DOHH2 (cell line): ENCODE results near the gene EVA1C.

Source experiments
- CTCF ChIP-seq: fragments of 200-600 bp; sonication (generic); IDR thresholded peaks from one replicate; pipeline ENCODE4 v1.5.1; 2014; ENCODE audit warnings: antibody characterized with exemption, mild to moderate bottlenecking, low read depth, low read length; ENCODE audit not compliant: poor library complexity, severe bottlenecking
- EZH2phosphoT487 ChIP-seq: fragments of 200-600 bp; sonication (generic); IDR thresholded peaks from 2 replicates; pipeline ENCODE4 v1.6.1; 2017; ENCODE audit warnings: borderline replicate concordance, mild to moderate bottlenecking, antibody characterized with exemption, low read length, moderate library complexity, mixed read lengths

- no peak for TF ChIP-seq CTCF
- no peak for TF ChIP-seq EZH2phosphoT487
These were observed 136.9 kb downstream of the EVA1C start for GRCh38 chr21:32549440-32549839.
